Measurements from ENCODE around the gene GOSR2.

The GOSR2 gene

GRCh38 chr17:46901291-46901690 is 21.7 kb upstream of the GOSR2 start:
- Mint-ChIP-seq H3K4me1 (no peaks in the 10 kb centered on the region), H3K9me3 (peaks cover 9% of the 10 kb centered on the region), H3K27ac (no peak overlapping the region), H3K27me3 (ENCODE audit: low read depth) (peaks cover 27% of the 10 kb centered on the region), H3K36me3 (ENCODE audit: low read depth) (no peaks in the 10 kb centered on the region), H3K4me3 (no peak overlapping the region)
- TF ChIP-seq, protein P1, sequence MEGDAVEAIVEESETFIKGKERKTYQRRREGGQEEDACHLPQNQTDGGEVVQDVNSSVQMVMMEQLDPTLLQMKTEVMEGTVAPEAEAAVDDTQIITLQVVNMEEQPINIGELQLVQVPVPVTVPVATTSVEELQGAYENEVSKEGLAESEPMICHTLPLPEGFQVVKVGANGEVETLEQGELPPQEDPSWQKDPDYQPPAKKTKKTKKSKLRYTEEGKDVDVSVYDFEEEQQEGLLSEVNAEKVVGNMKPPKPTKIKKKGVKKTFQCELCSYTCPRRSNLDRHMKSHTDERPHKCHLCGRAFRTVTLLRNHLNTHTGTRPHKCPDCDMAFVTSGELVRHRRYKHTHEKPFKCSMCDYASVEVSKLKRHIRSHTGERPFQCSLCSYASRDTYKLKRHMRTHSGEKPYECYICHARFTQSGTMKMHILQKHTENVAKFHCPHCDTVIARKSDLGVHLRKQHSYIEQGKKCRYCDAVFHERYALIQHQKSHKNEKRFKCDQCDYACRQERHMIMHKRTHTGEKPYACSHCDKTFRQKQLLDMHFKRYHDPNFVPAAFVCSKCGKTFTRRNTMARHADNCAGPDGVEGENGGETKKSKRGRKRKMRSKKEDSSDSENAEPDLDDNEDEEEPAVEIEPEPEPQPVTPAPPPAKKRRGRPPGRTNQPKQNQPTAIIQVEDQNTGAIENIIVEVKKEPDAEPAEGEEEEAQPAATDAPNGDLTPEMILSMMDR (IDR thresholded peaks at IDR 0.05; ENCODE audit: unreplicated experiment in 3 of 3) = no peak

GRCh38 chr17:46903762-46904672 is 18.9 kb upstream of the GOSR2 start:
- TF ChIP-seq, protein P1 (IDR thresholded peaks at IDR 0.05; ENCODE audit: unreplicated experiment in 3 of 3) = no peak
- Mint-ChIP-seq H3K9me3 (no peaks in the 10 kb centered on the region), H3K27me3 (ENCODE audit: low read depth) (peaks cover 34% of the 10 kb centered on the region), H3K4me1 (no peaks in the 10 kb centered on the region), H3K27ac (no peak overlapping the region), H3K36me3 (ENCODE audit: low read depth) (no peaks in the 10 kb centered on the region), H3K4me3 (no peak overlapping the region)

- TF ChIP-seq, protein P1 (IDR thresholded peaks at IDR 0.05; ENCODE audit: unreplicated experiment in 3 of 3) = no peak
- Mint-ChIP-seq H3K36me3 (ENCODE audit: low read depth) (no peaks in the 10 kb centered on the region), H3K4me1 (no peaks in the 10 kb centered on the region), H3K27me3 (ENCODE audit: low read depth) (peaks cover 37% of the 10 kb centered on the region), H3K4me3 (no peak overlapping the region), H3K27ac (no peak overlapping the region), H3K9me3 (no peaks in the 10 kb centered on the region)
Observed at GRCh38 chr17:46908068-46908737, 14.8 kb upstream of the GOSR2 start.

- Mint-ChIP-seq H3K27ac (no peak overlapping the region), H3K36me3 (ENCODE audit: low read depth) (no peaks in the 10 kb centered on the region), H3K27me3 (ENCODE audit: low read depth) (peaks cover 40% of the 10 kb centered on the region), H3K9me3 (no peaks in the 10 kb centered on the region), H3K4me1 (no peaks in the 10 kb centered on the region), H3K4me3 (no peak overlapping the region)
- TF ChIP-seq, protein P1 (IDR thresholded peaks at IDR 0.05; ENCODE audit: unreplicated experiment in 3 of 3) = no peak
Observed at GRCh38 chr17:46910179-46910927, 12.6 kb upstream of the GOSR2 start.

- H3K9me3 Mint-ChIP-seq = no peaks in the 10 kb centered on the region
- no peak overlapping the region for H3K27ac Mint-ChIP-seq
- TF ChIP-seq, protein P1 (IDR thresholded peaks at IDR 0.05; ENCODE audit: unreplicated experiment in 3 of 3) = no peak
- H3K4me1 Mint-ChIP-seq = no peaks in the 10 kb centered on the region
- H3K4me3 Mint-ChIP-seq = no peak overlapping the region
- no peaks in the 10 kb centered on the region for H3K36me3 Mint-ChIP-seq (ENCODE audit: low read depth)
- H3K27me3 Mint-ChIP-seq (ENCODE audit: low read depth) = peaks cover 35% of the 10 kb centered on the region
Observed at GRCh38 chr17:46911311-46911710, 11.6 kb upstream of the GOSR2 start.
